ENCODE measurements around the gene CCNY. TPM values are rescaled to one million over a fixed set of nuclear protein-coding genes. Genes with fewer than 3 reads are reported as not detected.

The CCNY gene
- total and polyA plus RNA-seq, 2 of the 13 experiments (the other 11 are each of a cell fraction or from before 2014, with no cell fraction given) = 48.2 to 54.7 TPM

- TF ChIP-seq CCAR2 (optimal IDR thresholded peaks at IDR 0.05; ENCODE audit: low read depth, low read length) = no peak
- no peak for TF ChIP-seq NCOR1 (IDR thresholded peaks at IDR 0.05; ENCODE audit: borderline replicate concordance, low read length)
- TF ChIP-seq ZNF773 (CRISPR knock-in tag; IDR thresholded peaks at IDR 0.05; ENCODE audit: borderline replicate concordance) = peak; percentile 56; the same call in 1 of the 2 replicates
- TF ChIP-seq AGO2 (optimal IDR thresholded peaks at IDR 0.05; ENCODE audit: low read depth, low read length) = peak; percentile 80
- 0 out of 2 replicates have a peak, but pooled peaks have one; percentile 18 for TF ChIP-seq SMAD3 (CRISPR knock-in tag; IDR thresholded peaks at IDR 0.05)
- TF ChIP-seq, protein P1, sequence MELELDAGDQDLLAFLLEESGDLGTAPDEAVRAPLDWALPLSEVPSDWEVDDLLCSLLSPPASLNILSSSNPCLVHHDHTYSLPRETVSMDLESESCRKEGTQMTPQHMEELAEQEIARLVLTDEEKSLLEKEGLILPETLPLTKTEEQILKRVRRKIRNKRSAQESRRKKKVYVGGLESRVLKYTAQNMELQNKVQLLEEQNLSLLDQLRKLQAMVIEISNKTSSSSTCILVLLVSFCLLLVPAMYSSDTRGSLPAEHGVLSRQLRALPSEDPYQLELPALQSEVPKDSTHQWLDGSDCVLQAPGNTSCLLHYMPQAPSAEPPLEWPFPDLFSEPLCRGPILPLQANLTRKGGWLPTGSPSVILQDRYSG (CRISPR knock-in tag; IDR thresholded peaks at IDR 0.05) = no peak
- no peak for TF ChIP-seq AKAP8 (CRISPR knock-in tag; IDR thresholded peaks at IDR 0.05)
- no peak for TF ChIP-seq XBP1 (CRISPR knock-in tag; IDR thresholded peaks at IDR 0.05)
- TF ChIP-seq, protein P2, sequence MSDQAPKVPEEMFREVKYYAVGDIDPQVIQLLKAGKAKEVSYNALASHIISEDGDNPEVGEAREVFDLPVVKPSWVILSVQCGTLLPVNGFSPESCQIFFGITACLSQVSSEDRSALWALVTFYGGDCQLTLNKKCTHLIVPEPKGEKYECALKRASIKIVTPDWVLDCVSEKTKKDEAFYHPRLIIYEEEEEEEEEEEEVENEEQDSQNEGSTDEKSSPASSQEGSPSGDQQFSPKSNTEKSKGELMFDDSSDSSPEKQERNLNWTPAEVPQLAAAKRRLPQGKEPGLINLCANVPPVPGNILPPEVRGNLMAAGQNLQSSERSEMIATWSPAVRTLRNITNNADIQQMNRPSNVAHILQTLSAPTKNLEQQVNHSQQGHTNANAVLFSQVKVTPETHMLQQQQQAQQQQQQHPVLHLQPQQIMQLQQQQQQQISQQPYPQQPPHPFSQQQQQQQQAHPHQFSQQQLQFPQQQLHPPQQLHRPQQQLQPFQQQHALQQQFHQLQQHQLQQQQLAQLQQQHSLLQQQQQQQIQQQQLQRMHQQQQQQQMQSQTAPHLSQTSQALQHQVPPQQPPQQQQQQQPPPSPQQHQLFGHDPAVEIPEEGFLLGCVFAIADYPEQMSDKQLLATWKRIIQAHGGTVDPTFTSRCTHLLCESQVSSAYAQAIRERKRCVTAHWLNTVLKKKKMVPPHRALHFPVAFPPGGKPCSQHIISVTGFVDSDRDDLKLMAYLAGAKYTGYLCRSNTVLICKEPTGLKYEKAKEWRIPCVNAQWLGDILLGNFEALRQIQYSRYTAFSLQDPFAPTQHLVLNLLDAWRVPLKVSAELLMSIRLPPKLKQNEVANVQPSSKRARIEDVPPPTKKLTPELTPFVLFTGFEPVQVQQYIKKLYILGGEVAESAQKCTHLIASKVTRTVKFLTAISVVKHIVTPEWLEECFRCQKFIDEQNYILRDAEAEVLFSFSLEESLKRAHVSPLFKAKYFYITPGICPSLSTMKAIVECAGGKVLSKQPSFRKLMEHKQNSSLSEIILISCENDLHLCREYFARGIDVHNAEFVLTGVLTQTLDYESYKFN (CRISPR knock-in tag; conservative IDR thresholded peaks at IDR 0.05) = no peak
- TF ChIP-seq ZNF569 (CRISPR knock-in tag; IDR thresholded peaks at IDR 0.05; ENCODE audit: borderline replicate concordance) = no peak
- peak; percentile 71 for TF ChIP-seq GATAD1 (CRISPR knock-in tag; IDR thresholded peaks at IDR 0.05)
- TF ChIP-seq IRF9 (CRISPR knock-in tag; IDR thresholded peaks at IDR 0.05; ENCODE audit: borderline replicate concordance) = no peak
- peak; percentile 81 for TF ChIP-seq ZNF616 (CRISPR knock-in tag; IDR thresholded peaks at IDR 0.05; ENCODE audit: low read depth)
- peak; percentile 36; the same call in 1 of the 2 replicates for TF ChIP-seq RXRB (CRISPR knock-in tag; IDR thresholded peaks at IDR 0.05; ENCODE audit: borderline replicate concordance)
- no peak for TF ChIP-seq ZNF713 (CRISPR knock-in tag; IDR thresholded peaks at IDR 0.05)
- TF ChIP-seq ZNF761 (CRISPR knock-in tag; conservative IDR thresholded peaks at IDR 0.05) = no peak
- no peak for TF ChIP-seq NPAS2 (CRISPR knock-in tag; IDR thresholded peaks at IDR 0.05; ENCODE audit: borderline replicate concordance)
- no peak for TF ChIP-seq ZMYM3 (CRISPR knock-in tag; IDR thresholded peaks at IDR 0.05)
- TF ChIP-seq, protein P3, sequence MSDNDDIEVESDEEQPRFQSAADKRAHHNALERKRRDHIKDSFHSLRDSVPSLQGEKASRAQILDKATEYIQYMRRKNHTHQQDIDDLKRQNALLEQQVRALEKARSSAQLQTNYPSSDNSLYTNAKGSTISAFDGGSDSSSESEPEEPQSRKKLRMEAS (IDR thresholded peaks at IDR 0.05) = peak; percentile 12; the same call in 1 of the 2 replicates
- peak; percentile 39; the same call in 1 of the 2 replicates for TF ChIP-seq SP5 (CRISPR knock-in tag; IDR thresholded peaks at IDR 0.05; ENCODE audit: borderline replicate concordance, low read depth)
- TF ChIP-seq, protein P4, sequence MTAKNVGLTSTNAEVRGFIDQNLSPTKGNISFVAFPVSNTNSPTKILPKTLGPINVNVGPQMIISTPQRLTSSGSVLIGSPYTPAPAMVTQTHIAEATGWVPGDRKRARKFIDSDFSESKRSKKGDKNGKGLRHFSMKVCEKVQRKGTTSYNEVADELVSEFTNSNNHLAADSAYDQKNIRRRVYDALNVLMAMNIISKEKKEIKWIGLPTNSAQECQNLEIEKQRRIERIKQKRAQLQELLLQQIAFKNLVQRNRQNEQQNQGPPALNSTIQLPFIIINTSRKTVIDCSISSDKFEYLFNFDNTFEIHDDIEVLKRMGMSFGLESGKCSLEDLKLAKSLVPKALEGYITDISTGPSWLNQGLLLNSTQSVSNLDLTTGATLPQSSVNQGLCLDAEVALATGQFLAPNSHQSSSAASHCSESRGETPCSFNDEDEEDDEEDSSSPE (CRISPR knock-in tag; IDR thresholded peaks at IDR 0.05) = 0 out of 2 replicates have a peak, but pooled peaks have one; percentile 17
Observed at GRCh38 chr10:35336084-35336831, at the start of gene CCNY (continued).

Measured in HepG2 (cell line).